Stimulated activated CD4-positive, alpha-beta T cell treated with anti-CD3 and anti-CD28 coated beads, Interleukin-1b, Interleukin-23, amount 100 ng/mL, for 1 hour (primary cell): ENCODE results near the gene RERE.
"Not testable (repeated sequence)": the region's sequence is repeated elsewhere in the genome, so short reads cannot be mapped to it uniquely, and the experiment has no call there.

Source experiments
- DNase-seq, 2 donors: peaks; one replicate each; pipeline ENCODE4 v3.0.0-alpha.2; 2020; ENCODE audit warnings: low read depth in 2 of 2

RERE gene

GRCh38 chr1:8718850-8719361, 98.5 kb downstream of the RERE start:
- DNase-seq, result no peak

- DNase-seq, result no peak
These were observed 100.3 kb downstream of the RERE start for GRCh38 chr1:8717148-8717547.

- DNase-seq, result no peak
These were observed 101.2 kb downstream of the RERE start for GRCh38 chr1:8716238-8716637.

GRCh38 chr1:8714173-8714572, 103.3 kb downstream of the RERE start:
- no peak for DNase-seq

GRCh38 chr1:8712413-8713231, 104.8 kb downstream of the RERE start:
- no peak for DNase-seq

- no peak for DNase-seq
These were observed 105.5 kb downstream of the RERE start for GRCh38 chr1:8711873-8712412.

GRCh38 chr1:8711151-8711550, 106.3 kb downstream of the RERE start:
- no peak for DNase-seq

- no peak for DNase-seq
These were observed 109.2 kb downstream of the RERE start for GRCh38 chr1:8708259-8708658.

- no peak for DNase-seq
These were observed 110.4 kb downstream of the RERE start for GRCh38 chr1:8706995-8707396.

- no peak for DNase-seq
These were observed 111.1 kb downstream of the RERE start for GRCh38 chr1:8706291-8706690.

- DNase-seq, result no peak
These were observed 112.5 kb downstream of the RERE start for GRCh38 chr1:8704866-8705506.

- DNase-seq, result no peak
These were observed 114.3 kb downstream of the RERE start for GRCh38 chr1:8702850-8703810.

- DNase-seq, result no peak
These were observed 115.0 kb downstream of the RERE start for GRCh38 chr1:8702472-8702849.

- no peak for DNase-seq
These were observed 115.5 kb downstream of the RERE start for GRCh38 chr1:8701794-8702471.

GRCh38 chr1:8699679-8700078, 117.8 kb downstream of the RERE start:
- DNase-seq, result no peak

- no peak for DNase-seq
These were observed 118.4 kb downstream of the RERE start for GRCh38 chr1:8698937-8699447.

- DNase-seq, result no peak
These were observed 119.3 kb downstream of the RERE start for GRCh38 chr1:8698012-8698630.

GRCh38 chr1:8695442-8695841, 122.0 kb downstream of the RERE start:
- DNase-seq, result not testable (repeated sequence)

- DNase-seq, result no peak
These were observed 124.3 kb downstream of the RERE start for GRCh38 chr1:8693107-8693506.

- DNase-seq, result no peak
These were observed 125.8 kb downstream of the RERE start for GRCh38 chr1:8691662-8692061.

- DNase-seq, result no peak
These were observed 127.3 kb downstream of the RERE start for GRCh38 chr1:8690253-8690525.
